SKM-1 treated with dmso at 0.1 percent for 144 hours (cell line): ENCODE measurements around the gene RAB7B.

Source experiments
- DNase-seq: peaks from one replicate; lab custom pipeline; 2025; ENCODE audit not compliant: unreplicated experiment; lab: John Stamatoyannopoulos, UW

Gene RAB7B

GRCh38 chr1:205975387-205975998, 27.7 kb downstream of the RAB7B start:
- no peak for DNase-seq

- no peak for DNase-seq
These were observed 28.5 kb downstream of the RAB7B start for GRCh38 chr1:205974712-205975111.

- no peak for DNase-seq
These were observed 29.6 kb downstream of the RAB7B start for GRCh38 chr1:205973377-205974232.

GRCh38 chr1:205972491-205973168, 30.6 kb downstream of the RAB7B start:
- DNase-seq = no peak

- no peak for DNase-seq
These were observed 31.1 kb downstream of the RAB7B start for GRCh38 chr1:205972081-205972480.

- DNase-seq = no peak
These were observed 32.1 kb downstream of the RAB7B start for GRCh38 chr1:205971082-205971481.

GRCh38 chr1:205970486-205970885, 32.7 kb downstream of the RAB7B start:
- DNase-seq = no peak

GRCh38 chr1:205969229-205969628, 34.0 kb downstream of the RAB7B start:
- no peak for DNase-seq

GRCh38 chr1:205967554-205968335, 35.5 kb downstream of the RAB7B start:
- DNase-seq = no peak

GRCh38 chr1:205965036-205965884, 37.9 kb downstream of the RAB7B start:
- DNase-seq = no peak

GRCh38 chr1:205963352-205964155, 39.6 kb downstream of the RAB7B start:
- DNase-seq = peak; percentile 31

GRCh38 chr1:205962821-205963221, 40.4 kb downstream of the RAB7B start:
- DNase-seq = no peak

GRCh38 chr1:205961991-205962820, 41.0 kb downstream of the RAB7B start:
- no peak for DNase-seq

GRCh38 chr1:205961405-205961804, 41.8 kb downstream of the RAB7B start:
- DNase-seq = no peak

GRCh38 chr1:205959789-205960188, 43.4 kb downstream of the RAB7B start:
- no peak for DNase-seq

GRCh38 chr1:205955499-205955898, 47.7 kb downstream of the RAB7B start:
- DNase-seq = no peak

- DNase-seq = no peak
These were observed 48.3 kb downstream of the RAB7B start for GRCh38 chr1:205954819-205955404.

- no peak for DNase-seq
These were observed 51.4 kb downstream of the RAB7B start for GRCh38 chr1:205951746-205952145.
